NT2/D1 (cell line): Measurements from ENCODE around the gene BCL3.

Experiments
- SUZ12 ChIP-seq: IDR thresholded peaks from 2 replicates; pipeline ENCODE4 v1.6.1; 2011; ENCODE audit not compliant: insufficient read length, insufficient read depth; ENCODE audit errors: extremely low read depth
- YY1 ChIP-seq: IDR thresholded peaks from 2 replicates; pipeline ENCODE4 v1.6.1; 2011; ENCODE audit not compliant: insufficient read length, insufficient read depth

DNA sequence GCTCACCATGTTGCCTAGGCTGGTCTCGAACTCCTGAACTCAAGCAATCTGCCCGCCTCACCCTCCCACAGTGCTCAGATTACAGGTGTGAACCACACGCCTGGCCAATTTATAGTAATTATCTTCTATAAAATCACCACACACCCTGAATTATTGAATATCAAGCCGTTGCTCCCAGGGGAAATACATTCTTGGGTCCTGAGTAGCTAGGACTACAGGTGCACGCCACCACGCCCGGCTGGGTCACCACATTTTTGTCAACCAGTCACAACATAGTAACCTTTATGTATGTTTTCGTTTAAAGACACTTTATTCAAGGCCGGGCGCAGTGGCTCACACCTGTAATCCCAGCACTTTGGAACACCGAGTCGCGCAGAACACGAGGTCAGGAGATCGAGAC is 37.5 kb downstream of the BCL3 start:
- no peak for TF ChIP-seq YY1
- no peak for TF ChIP-seq SUZ12
